T-helper 17 cell (primary cell): Measurements from ENCODE around the gene NPR3. TPM values are rescaled to one million over a fixed set of nuclear protein-coding genes. Genes with fewer than 3 reads are reported as not detected.

Experiments used
- ATAC-seq: fragments of 150-1000 bp; cut with Tn5 transposase; 2 replicates; pipeline ENCODE4 v1.10.0; 2021; ENCODE audit warnings: mild to moderate bottlenecking, moderate library complexity
- DNase-seq, 3 donors: peaks; one replicate each; pipeline versions ENCODE4 v3.0.0 to v3.0.0-alpha.2; 2020 to 2021
- H3K9me3 ChIP-seq: one replicate; pipeline ENCODE4 v1.7.0; 2013; ENCODE audit warnings: low read length, mild to moderate bottlenecking; ENCODE audit not compliant: control insufficient read depth, poor library complexity, severe bottlenecking
- H3K27ac Mint-ChIP-seq: one replicate; pipeline ENCODE4 v1.8.0; 2022; ENCODE audit warnings: mild to moderate bottlenecking, moderate library complexity, mixed read lengths
- H3K27me3 Mint-ChIP-seq: one replicate; pipeline ENCODE4 v1.8.0; 2022; ENCODE audit warnings: mixed read lengths
- H3K36me3 Mint-ChIP-seq: one replicate; pipeline ENCODE4 v1.8.0; 2022; ENCODE audit warnings: low read depth, mixed read lengths
- H3K4me1 Mint-ChIP-seq: one replicate; pipeline ENCODE4 v1.8.0; 2022; ENCODE audit warnings: mild to moderate bottlenecking, mixed read lengths
- H3K4me3 Mint-ChIP-seq: one replicate; pipeline ENCODE4 v1.8.0; 2022; ENCODE audit warnings: mild to moderate bottlenecking, moderate library complexity, mixed read lengths
- total RNA-seq, 4 donors: library from RNA in 2 of 4; stranded (reverse) in 2 of 4; gene quantifications; one replicate each; pipeline ENCODE4 v1.2.3 and lab custom pipeline; 2022 to 2026

NPR3 gene
- total RNA-seq, 2 donors from 2014 or later, result 0.05 to 0.50 TPM

- peaks cover 2% of the 10 kb centered on the region for H3K4me1 Mint-ChIP-seq
- peaks cover 21% of the 10 kb centered on the region for H3K27me3 Mint-ChIP-seq
- DNase-seq (no peak), ATAC-seq (no peak)
- H3K4me3 Mint-ChIP-seq, result no peak overlapping the region
- H3K27ac Mint-ChIP-seq, result no peak overlapping the region
- peaks cover 5% of the 10 kb centered on the region for H3K36me3 Mint-ChIP-seq
- no peaks in the 10 kb centered on the region for H3K9me3 ChIP-seq
Measured at GRCh38 chr5:32721626-32722025, 10.5 kb downstream of the NPR3 start.

GRCh38 chr5:32722957-32723356 is 11.8 kb downstream of the NPR3 start:
- DNase-seq (no peak), ATAC-seq (no peak)
- Mint-ChIP-seq H3K4me3 (no peak overlapping the region), H3K27me3 (peaks cover 21% of the 10 kb centered on the region), H3K27ac (no peak overlapping the region), H3K4me1 (peaks cover 2% of the 10 kb centered on the region), H3K36me3 (peaks cover 5% of the 10 kb centered on the region)
- H3K9me3 ChIP-seq, result no peaks in the 10 kb centered on the region

- Mint-ChIP-seq H3K27me3 (peaks cover 21% of the 10 kb centered on the region), H3K27ac (no peak overlapping the region)
- no peak for ATAC-seq
Measured at GRCh38 chr5:32724526-32724925, 13.4 kb downstream of the NPR3 start.

GRCh38 chr5:32726086-32726557 is 15.0 kb downstream of the NPR3 start:
- peaks cover 2% of the 10 kb centered on the region for H3K36me3 Mint-ChIP-seq
- DNase-seq, result no peak
- H3K9me3 ChIP-seq, result no peaks in the 10 kb centered on the region
- ATAC-seq, result no peak
- H3K4me1 Mint-ChIP-seq, result peaks cover 2% of the 10 kb centered on the region
- H3K27me3 Mint-ChIP-seq, result peaks cover 21% of the 10 kb centered on the region
- H3K4me3 Mint-ChIP-seq, result no peak overlapping the region
- H3K27ac Mint-ChIP-seq, result no peak overlapping the region

More at GRCh38 chr5:32724526-32724925, 13.4 kb downstream of the NPR3 start:
- peaks cover 2% of the 10 kb centered on the region for H3K4me1 Mint-ChIP-seq
- H3K36me3 Mint-ChIP-seq, result peaks cover 4% of the 10 kb centered on the region
- DNase-seq, result no peak
- H3K4me3 Mint-ChIP-seq, result no peak overlapping the region
- H3K9me3 ChIP-seq, result no peaks in the 10 kb centered on the region

- H3K4me1 Mint-ChIP-seq, result peaks cover 2% of the 10 kb centered on the region
- H3K4me3 Mint-ChIP-seq, result no peak overlapping the region
- H3K27ac Mint-ChIP-seq, result no peak overlapping the region
- peaks cover 22% of the 10 kb centered on the region for H3K27me3 Mint-ChIP-seq
- DNase-seq (no peak), ATAC-seq (no peak)
- H3K9me3 ChIP-seq, result no peaks in the 10 kb centered on the region
- peaks cover 2% of the 10 kb centered on the region for H3K36me3 Mint-ChIP-seq
Measured at GRCh38 chr5:32729651-32730050, 18.5 kb downstream of the NPR3 start.

- H3K27ac Mint-ChIP-seq, result no peak overlapping the region
- no peaks in the 10 kb centered on the region for H3K9me3 ChIP-seq
- peaks cover 18% of the 10 kb centered on the region for H3K27me3 Mint-ChIP-seq
- no peak overlapping the region for H3K4me3 Mint-ChIP-seq
- peaks cover 2% of the 10 kb centered on the region for H3K4me1 Mint-ChIP-seq
- DNase-seq (no peak), ATAC-seq (no peak)
- H3K36me3 Mint-ChIP-seq, result no peaks in the 10 kb centered on the region
Measured at GRCh38 chr5:32733590-32734340, 22.6 kb downstream of the NPR3 start.

GRCh38 chr5:32734827-32735378 is 23.8 kb downstream of the NPR3 start:
- Mint-ChIP-seq H3K4me3 (no peak overlapping the region), H3K27me3 (peaks cover 18% of the 10 kb centered on the region), H3K36me3 (no peaks in the 10 kb centered on the region), H3K4me1 (peaks cover 2% of the 10 kb centered on the region), H3K27ac (no peak overlapping the region)
- H3K9me3 ChIP-seq, result no peaks in the 10 kb centered on the region
- DNase-seq (no peak), ATAC-seq (no peak)

- DNase-seq, result no peak
- H3K36me3 Mint-ChIP-seq, result no peaks in the 10 kb centered on the region
- H3K27me3 Mint-ChIP-seq, result peaks cover 18% of the 10 kb centered on the region
- no peak overlapping the region for H3K4me3 Mint-ChIP-seq
- H3K4me1 Mint-ChIP-seq, result peaks cover 2% of the 10 kb centered on the region
- H3K9me3 ChIP-seq, result no peaks in the 10 kb centered on the region
- H3K27ac Mint-ChIP-seq, result no peak overlapping the region
- no peak for ATAC-seq
Measured at GRCh38 chr5:32735512-32735911, 24.4 kb downstream of the NPR3 start.

- H3K27me3 Mint-ChIP-seq, result peaks cover 18% of the 10 kb centered on the region
- H3K4me1 Mint-ChIP-seq, result peaks cover 2% of the 10 kb centered on the region
- no peak overlapping the region for H3K4me3 Mint-ChIP-seq
- no peaks in the 10 kb centered on the region for H3K36me3 Mint-ChIP-seq
- ATAC-seq (no peak), DNase-seq (no peak)
- no peak overlapping the region for H3K27ac Mint-ChIP-seq
- H3K9me3 ChIP-seq, result no peaks in the 10 kb centered on the region
Measured at GRCh38 chr5:32736842-32737241, 25.7 kb downstream of the NPR3 start.

GRCh38 chr5:32740651-32741050 is 29.5 kb downstream of the NPR3 start:
- Mint-ChIP-seq H3K27me3 (peaks cover 5% of the 10 kb centered on the region), H3K4me3 (no peak overlapping the region), H3K27ac (no peak overlapping the region), H3K36me3 (no peaks in the 10 kb centered on the region), H3K4me1 (no peaks in the 10 kb centered on the region)
- no peaks in the 10 kb centered on the region for H3K9me3 ChIP-seq
- ATAC-seq, result no peak
- no peak for DNase-seq

- H3K36me3 Mint-ChIP-seq, result no peaks in the 10 kb centered on the region
- H3K9me3 ChIP-seq, result no peaks in the 10 kb centered on the region
- DNase-seq (no peak), ATAC-seq (no peak)
- no peak overlapping the region for H3K27ac Mint-ChIP-seq
- no peaks in the 10 kb centered on the region for H3K27me3 Mint-ChIP-seq
- no peaks in the 10 kb centered on the region for H3K4me1 Mint-ChIP-seq
- no peak overlapping the region for H3K4me3 Mint-ChIP-seq
Measured at GRCh38 chr5:32745317-32745716, 34.2 kb downstream of the NPR3 start.

- Mint-ChIP-seq H3K4me1 (no peaks in the 10 kb centered on the region), H3K27ac (no peak overlapping the region)
- no peak for DNase-seq
Measured at GRCh38 chr5:32752411-32752810, 41.3 kb downstream of the NPR3 start.

GRCh38 chr5:32753051-32753450 is 41.9 kb downstream of the NPR3 start:
- Mint-ChIP-seq H3K27me3 (no peaks in the 10 kb centered on the region), H3K36me3 (no peaks in the 10 kb centered on the region), H3K4me3 (no peak overlapping the region), H3K27ac (no peak overlapping the region), H3K4me1 (no peaks in the 10 kb centered on the region)
- no peak for ATAC-seq
- DNase-seq, result no peak
- no peaks in the 10 kb centered on the region for H3K9me3 ChIP-seq

More at GRCh38 chr5:32752411-32752810, 41.3 kb downstream of the NPR3 start:
- Mint-ChIP-seq H3K27me3 (no peaks in the 10 kb centered on the region), H3K36me3 (no peaks in the 10 kb centered on the region), H3K4me3 (no peak overlapping the region)
- no peak for ATAC-seq
- no peaks in the 10 kb centered on the region for H3K9me3 ChIP-seq

GRCh38 chr5:32753765-32754164 is 42.6 kb downstream of the NPR3 start:
- ATAC-seq (no peak), DNase-seq (no peak)
- H3K4me3 Mint-ChIP-seq, result no peak overlapping the region
- no peaks in the 10 kb centered on the region for H3K4me1 Mint-ChIP-seq
- H3K36me3 Mint-ChIP-seq, result no peaks in the 10 kb centered on the region
- H3K9me3 ChIP-seq, result no peaks in the 10 kb centered on the region
- H3K27me3 Mint-ChIP-seq, result no peaks in the 10 kb centered on the region
- H3K27ac Mint-ChIP-seq, result no peak overlapping the region
